ENCODE data around the gene EIF4G3.

DNA sequence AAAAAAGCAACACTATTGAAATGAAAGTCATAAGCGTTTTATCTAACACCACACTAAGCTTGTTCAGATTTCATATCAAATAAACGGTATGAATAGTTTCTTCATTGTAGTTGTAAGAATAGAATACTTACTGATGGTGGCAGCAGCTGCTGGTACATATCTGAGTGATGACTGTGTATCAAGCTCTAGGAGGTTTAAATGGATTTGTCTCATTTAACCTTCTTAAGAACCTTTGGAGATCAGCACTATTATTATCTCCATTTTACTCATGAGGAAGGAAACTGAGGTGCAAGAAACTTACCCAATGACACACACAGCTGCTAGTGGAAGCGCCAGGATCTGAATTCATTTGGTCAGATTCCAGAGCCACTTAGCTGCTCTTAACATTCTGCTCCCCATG lies 104.0 kb downstream of the EIF4G3 start:
- TF ChIP-seq, protein P1, sequence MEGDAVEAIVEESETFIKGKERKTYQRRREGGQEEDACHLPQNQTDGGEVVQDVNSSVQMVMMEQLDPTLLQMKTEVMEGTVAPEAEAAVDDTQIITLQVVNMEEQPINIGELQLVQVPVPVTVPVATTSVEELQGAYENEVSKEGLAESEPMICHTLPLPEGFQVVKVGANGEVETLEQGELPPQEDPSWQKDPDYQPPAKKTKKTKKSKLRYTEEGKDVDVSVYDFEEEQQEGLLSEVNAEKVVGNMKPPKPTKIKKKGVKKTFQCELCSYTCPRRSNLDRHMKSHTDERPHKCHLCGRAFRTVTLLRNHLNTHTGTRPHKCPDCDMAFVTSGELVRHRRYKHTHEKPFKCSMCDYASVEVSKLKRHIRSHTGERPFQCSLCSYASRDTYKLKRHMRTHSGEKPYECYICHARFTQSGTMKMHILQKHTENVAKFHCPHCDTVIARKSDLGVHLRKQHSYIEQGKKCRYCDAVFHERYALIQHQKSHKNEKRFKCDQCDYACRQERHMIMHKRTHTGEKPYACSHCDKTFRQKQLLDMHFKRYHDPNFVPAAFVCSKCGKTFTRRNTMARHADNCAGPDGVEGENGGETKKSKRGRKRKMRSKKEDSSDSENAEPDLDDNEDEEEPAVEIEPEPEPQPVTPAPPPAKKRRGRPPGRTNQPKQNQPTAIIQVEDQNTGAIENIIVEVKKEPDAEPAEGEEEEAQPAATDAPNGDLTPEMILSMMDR (IDR thresholded peaks at IDR 0.05; ENCODE audit: insufficient read depth, low read length, poor library complexity, severe bottlenecking) = no peak
- no peak for TF ChIP-seq EZH2phosphoT487 (conservative IDR thresholded peaks at IDR 0.05; ENCODE audit: low read length)
